Myocyte (in vitro differentiated cells): ENCODE data around the gene SCN8A. TPM values are rescaled to one million over a fixed set of nuclear protein-coding genes. Genes with fewer than 3 reads are reported as not detected.
"Not testable (repeated sequence)": the region's sequence is repeated elsewhere in the genome, so short reads cannot be mapped to it uniquely, and the experiment has no call there.

Source experiments
- DNase-seq: peaks from one replicate; pipeline ENCODE4 v3.0.0-alpha.2; 2012; ENCODE audit warnings: low read depth
- polyA plus RNA-seq: library from polyadenylated mRNA; unstranded; fragments of >200 nt; gene quantifications from one replicate; pipeline ENCODE4 v1.2.1, GENCODE V29; 2012; ENCODE audit warnings: missing spikeins
- total RNA-seq: library from RNA; depleted of rRNA; stranded (reverse); fragments of >200 nt; gene quantifications from 2 replicates; pipeline ENCODE4 v1.2.3, GENCODE V29; 2014

The SCN8A gene
- total RNA-seq: 7.4 and 13.7 TPM in 2 replicates
- 7.3 TPM for polyA plus RNA-seq

GRCh38 chr12:51591016-51591901 is at the start of gene SCN8A:
Gene SCN8A (plus strand): TSS chr12:51591233. CDS start chr12:51662818, 71,585 bp downstream.
- DNase-seq: peak; percentile 64

GRCh38 chr12:51546097-51546496 is 44.9 kb upstream of the SCN8A start:
- DNase-seq: no peak

DNA sequence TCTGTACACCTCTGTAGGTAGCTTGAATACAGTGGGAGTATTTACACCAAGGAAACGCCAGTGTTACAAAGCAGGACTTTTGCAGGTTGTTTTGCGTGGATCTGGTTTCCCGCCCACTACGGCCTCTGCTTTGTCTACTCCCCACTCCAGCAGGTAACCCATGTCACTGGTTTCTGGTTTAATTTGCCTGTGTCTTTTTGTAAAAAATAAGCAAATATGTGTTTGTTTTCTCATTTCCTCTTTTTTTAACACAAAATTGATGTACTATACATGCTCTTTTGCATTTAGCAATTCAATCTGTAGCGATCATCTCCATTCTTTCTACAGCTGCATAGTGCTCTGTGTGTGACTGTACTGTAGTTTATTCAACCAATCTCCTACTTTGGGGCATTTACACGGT is 43.4 kb upstream of the SCN8A start:
- no peak for DNase-seq

DNA sequence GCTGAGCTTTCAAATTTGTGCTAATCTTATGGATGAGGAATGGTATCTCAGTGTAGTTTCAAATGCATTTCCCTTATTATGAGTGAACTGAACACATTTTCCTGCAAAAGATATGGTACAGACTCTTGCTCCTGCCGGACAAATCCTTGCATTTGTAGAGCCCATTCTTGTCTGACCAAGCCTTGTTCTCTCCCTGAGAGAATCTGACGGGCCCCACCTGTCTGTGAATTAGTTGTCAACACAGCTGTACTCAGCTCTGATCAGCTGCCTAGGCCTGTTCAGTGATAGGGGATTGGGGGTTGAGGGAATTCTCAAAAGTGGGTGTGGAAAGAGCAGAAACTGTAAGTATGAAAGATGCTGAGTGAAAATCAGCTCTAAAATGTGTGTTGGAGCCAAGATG is 42.8 kb upstream of the SCN8A start:
- no peak for DNase-seq

GRCh38 chr12:51549637-51550036 is 41.4 kb upstream of the SCN8A start:
- DNase-seq: peak; percentile 52

DNA sequence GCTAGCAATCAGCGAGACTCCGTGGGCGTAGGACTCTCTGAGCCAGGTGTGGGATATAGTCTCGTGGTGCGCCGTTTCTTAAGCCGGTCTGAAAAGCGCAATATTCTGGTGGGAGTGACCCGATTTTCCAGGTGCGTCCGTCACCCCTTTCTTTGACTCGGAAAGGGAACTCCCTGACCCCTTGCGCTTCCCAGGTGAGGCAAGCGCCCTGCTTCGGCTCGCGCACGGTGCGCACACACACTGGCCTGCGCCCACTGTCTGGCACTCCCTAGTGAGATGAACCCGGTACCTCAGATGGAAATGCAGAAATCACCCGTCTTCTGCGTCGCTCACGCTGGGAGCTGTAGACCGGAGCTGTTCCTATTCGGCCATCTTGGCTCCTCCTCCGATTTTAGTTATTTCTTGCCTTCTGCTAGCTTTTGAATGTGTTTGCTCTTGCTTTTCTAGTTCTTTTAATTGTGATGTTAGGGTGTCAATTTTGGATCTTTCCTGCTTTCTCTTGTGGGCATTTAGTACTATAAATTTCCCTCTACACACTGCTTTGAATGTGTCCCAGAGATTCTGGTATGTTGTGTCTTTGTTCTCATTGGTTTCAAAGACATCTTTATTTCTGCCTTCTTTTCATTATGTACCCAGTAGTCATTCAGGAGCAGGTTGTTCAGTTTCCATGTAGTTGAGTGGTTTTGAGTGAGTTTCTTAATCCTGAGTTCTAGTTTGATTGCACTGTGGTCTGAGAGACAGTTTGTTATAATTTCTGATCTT is 22.6 kb upstream of the SCN8A start:
- DNase-seq: not testable (repeated sequence)

DNA sequence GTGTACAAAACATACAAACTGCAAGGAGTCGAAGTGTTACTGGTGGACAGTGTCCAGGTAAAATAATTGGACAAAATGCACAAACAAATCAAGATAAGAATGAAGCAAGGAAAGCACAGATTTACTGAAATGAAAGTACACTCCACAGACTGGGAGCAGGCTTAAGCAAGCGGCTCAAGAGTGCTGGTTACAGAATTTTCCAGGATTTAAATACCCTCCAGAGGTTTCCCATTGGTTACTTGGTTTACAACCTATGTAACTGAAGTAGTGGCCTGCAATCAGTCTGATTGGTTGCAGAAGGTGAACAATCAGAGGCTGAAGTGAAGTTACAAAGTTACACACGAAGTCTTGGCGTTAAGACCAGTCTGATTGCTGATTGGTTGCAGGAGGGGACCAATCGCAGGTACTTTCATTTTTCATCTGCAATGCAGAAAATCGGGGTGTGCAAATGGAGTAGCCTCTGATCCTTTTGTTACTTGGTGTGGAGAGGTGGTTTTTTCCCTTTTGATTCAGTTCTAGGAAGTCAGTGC is 11.6 kb upstream of the SCN8A start:
- no peak for DNase-seq

GRCh38 chr12:51589060-51589459 is 2.0 kb upstream of the SCN8A start:
- DNase-seq: no peak

GRCh38 chr12:51589557-51590176 is 1.4 kb upstream of the SCN8A start:
- no peak for DNase-seq

DNA sequence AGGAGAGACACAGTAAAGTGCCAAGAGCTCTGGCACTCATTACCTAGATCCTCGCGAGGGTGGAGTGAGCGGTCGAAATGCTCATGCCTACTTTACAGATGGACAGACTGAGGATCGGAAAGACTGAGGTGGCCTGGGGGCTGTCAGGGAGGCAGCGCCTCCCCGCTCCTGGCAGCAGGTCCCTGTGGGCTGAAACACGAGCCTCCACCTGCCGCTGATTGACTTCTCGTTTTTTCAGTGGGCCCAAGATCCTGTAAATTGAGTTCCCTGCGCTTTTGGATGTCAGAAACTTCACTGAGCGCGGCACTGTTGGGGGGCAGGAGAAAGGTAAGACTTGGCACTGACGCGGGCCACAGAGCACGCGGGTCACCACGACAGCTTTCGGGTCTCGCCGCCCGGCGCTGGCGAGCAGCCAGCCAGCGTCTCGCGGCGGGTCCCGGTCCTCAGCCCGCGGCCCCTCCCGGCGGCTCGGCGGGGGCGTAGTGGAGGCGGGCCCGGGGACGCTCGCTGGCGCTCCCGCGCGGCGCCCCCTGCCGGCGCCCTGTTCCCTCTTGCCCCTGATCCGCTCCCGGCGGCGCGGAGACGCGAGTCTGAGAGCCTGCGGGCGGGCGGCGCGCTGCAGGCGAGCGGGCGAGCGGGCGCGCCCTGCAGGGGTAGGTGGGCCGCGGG is 552 bp upstream of the SCN8A start:
- peak; percentile 89 for DNase-seq

GRCh38 chr12:51592034-51592705 is 1.1 kb downstream of the SCN8A start:
- peak; percentile 67 for DNase-seq

GRCh38 chr12:51593021-51593420 is 2.0 kb downstream of the SCN8A start:
- no peak for DNase-seq

DNA sequence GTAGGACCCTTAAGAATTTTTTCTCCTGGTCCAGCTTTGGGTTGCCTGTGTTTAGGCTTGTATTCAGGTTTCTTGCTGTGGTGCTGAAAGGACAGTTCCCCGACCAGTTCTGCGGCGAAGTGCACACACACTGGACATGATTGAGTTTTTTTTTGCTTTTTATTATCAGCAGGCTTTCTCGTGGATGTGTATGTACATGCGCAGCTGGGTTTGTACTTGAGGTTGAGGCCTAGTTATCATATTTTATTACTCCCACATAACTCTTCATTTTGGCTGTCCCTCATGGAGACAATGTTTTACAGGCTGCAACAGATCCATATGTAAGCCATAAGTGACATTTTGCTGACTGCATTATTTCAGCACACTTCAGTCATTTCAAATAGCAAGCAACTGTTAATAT is 2.5 kb downstream of the SCN8A start:
- peak; percentile 72 for DNase-seq

- no peak for DNase-seq
Measured at GRCh38 chr12:51598156-51598555, 7.1 kb downstream of the SCN8A start.

DNA sequence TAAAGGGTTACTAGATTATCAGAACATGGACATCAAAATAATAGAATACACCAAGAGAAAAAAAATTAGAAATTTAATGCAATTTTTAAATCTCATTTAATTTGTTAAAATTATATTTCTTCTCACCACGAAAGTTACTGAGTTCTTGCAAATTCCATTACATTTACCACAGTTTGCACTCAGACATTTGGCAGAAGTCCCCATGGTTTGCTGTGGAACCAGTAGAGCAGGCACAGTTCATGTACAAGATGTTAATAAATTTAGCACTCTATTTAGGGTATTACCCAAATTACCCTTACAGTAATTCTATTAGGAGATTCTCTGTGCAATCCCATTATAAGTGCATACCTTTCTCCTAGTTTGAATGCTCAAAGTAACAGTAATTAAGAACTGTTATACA is 9.7 kb downstream of the SCN8A start:
- DNase-seq: no peak

GRCh38 chr12:51601241-51601640 is 10.2 kb downstream of the SCN8A start:
- DNase-seq: no peak

GRCh38 chr12:51605896-51606295 is 14.9 kb downstream of the SCN8A start:
- DNase-seq: not testable (repeated sequence)

- not testable (repeated sequence) for DNase-seq
Measured at GRCh38 chr12:51607197-51607596, 16.2 kb downstream of the SCN8A start.

GRCh38 chr12:51620448-51620847 is 29.4 kb downstream of the SCN8A start:
- peak; percentile 29 for DNase-seq

DNA sequence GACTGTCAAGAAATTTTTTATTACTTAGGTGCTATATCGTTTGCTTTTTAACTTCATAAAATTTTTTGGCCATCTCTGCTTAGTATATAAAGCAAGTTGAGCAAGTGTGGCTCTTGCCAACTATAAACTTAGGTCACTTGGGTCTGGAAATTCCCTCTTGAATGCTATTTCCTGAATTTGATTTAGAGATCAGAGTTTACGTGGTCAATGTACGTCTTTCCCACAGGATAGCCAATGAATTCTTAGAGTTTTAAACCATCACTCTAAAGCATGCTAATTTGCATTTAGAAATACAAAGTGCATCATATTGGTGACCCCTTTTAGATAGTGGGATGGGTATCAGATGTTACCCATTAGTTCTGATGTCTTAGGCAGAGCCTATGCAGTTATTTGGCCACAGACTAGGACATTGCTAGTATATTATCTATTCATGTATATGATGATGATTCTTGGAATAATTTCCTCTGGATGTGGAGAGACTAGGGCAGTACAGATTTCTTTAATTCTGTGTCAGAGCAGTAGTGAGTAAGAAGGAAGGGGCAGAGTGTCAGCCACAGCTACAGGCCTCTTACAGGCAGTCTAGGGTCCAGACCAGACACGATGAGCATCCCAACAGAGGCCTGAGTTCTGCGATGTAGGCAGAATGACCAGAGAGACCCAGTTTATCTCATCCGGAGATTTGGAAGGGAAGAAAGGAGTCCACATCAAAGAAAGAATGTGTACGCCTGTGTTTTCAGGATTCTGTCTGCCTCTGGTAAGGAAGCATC is 30.3 kb downstream of the SCN8A start:
- DNase-seq: no peak
